OCI-LY1 (cell line): Measurements from ENCODE around the gene CFL1.
"Not testable (repeated sequence)": the region's sequence is repeated elsewhere in the genome, so short reads cannot be mapped to it uniquely, and the experiment has no call there.

Source experiments
- H2AFZ ChIP-seq: fragments of 200-600 bp; sonication (generic), shearing (Covaris generic); 2 replicates; pipeline ENCODE4 v1.6.0; 2014; ENCODE audit warnings: antibody characterized with exemption, mild to moderate bottlenecking, low read length
- H3F3A ChIP-seq: fragments of 200-600 bp; sonication (generic), shearing (Covaris generic); 2 replicates; pipeline ENCODE4 v1.6.0; 2014; ENCODE audit warnings: mild to moderate bottlenecking, antibody characterized with exemption, low read length, moderate library complexity; ENCODE audit not compliant: insufficient read depth
- H3K27ac ChIP-seq: fragments of 200-600 bp; sonication (generic); 2 replicates; pipeline ENCODE4 v1.5.1; 2014; ENCODE audit warnings: low read length, mixed run types, mild to moderate bottlenecking, low read depth; ENCODE audit not compliant: poor library complexity, severe bottlenecking
- H3K27me3 ChIP-seq: fragments of 200-600 bp; sonication (generic); 2 replicates; pipeline ENCODE4 v1.6.0; 2014; ENCODE audit warnings: antibody characterized with exemption, mild to moderate bottlenecking, low read length, moderate library complexity; ENCODE audit not compliant: insufficient read depth
- H3K36me3 ChIP-seq: fragments of 200-600 bp; sonication (generic); 2 replicates; pipeline ENCODE4 v1.6.1; 2014; ENCODE audit warnings: mild to moderate bottlenecking, antibody characterized with exemption, low read length, moderate library complexity, mixed read lengths; ENCODE audit not compliant: insufficient read depth
- H3K4me1 ChIP-seq: fragments of 200-600 bp; sonication (generic); 2 replicates; pipeline ENCODE4 v1.5.1; 2014; ENCODE audit warnings: mild to moderate bottlenecking, low read length, moderate library complexity; ENCODE audit not compliant: insufficient read depth, severe bottlenecking
- H3K4me2 ChIP-seq: fragments of 200-600 bp; sonication (generic), shearing (Covaris generic); 2 replicates; pipeline ENCODE4 v1.6.1; 2014; ENCODE audit warnings: low read length
- H3K4me3 ChIP-seq: fragments of 200-600 bp; sonication (generic); 2 replicates; pipeline ENCODE4 v1.5.1; 2014; ENCODE audit warnings: low read length, low read depth, mild to moderate bottlenecking, mixed read lengths; ENCODE audit not compliant: poor library complexity, severe bottlenecking
- H3K79me2 ChIP-seq: fragments of 200-600 bp; shearing (Covaris generic); 2 replicates; pipeline ENCODE4 v1.6.1; 2016; ENCODE audit warnings: mixed run types, low read length, mixed read lengths; ENCODE audit not compliant: insufficient read depth
- H3K9ac ChIP-seq: fragments of 200-600 bp; sonication (generic), shearing (Covaris generic); 2 replicates; pipeline ENCODE4 v1.6.1; 2014; ENCODE audit warnings: mild to moderate bottlenecking, low read length, mixed read lengths
- H3K9me2 ChIP-seq: fragments of 200-600 bp; sonication (generic), shearing (Covaris generic); 2 replicates; pipeline ENCODE4 v1.6.1; 2014; ENCODE audit warnings: low read depth, mild to moderate bottlenecking, low read length, mixed read lengths
- H3K9me3 ChIP-seq: fragments of 200-600 bp; shearing (Covaris generic); 2 replicates; pipeline ENCODE4 v1.6.1; 2014; ENCODE audit warnings: low read length, mixed read lengths
- H4K20me1 ChIP-seq: fragments of 200-600 bp; sonication (generic), shearing (Covaris generic); 2 replicates; pipeline ENCODE4 v1.6.0; 2016; ENCODE audit warnings: mild to moderate bottlenecking, low read length; ENCODE audit not compliant: insufficient read depth
- EZH2 ChIP-seq: fragments of 200-600 bp; sonication (generic), shearing (Covaris generic); IDR thresholded peaks from 2 replicates; pipeline ENCODE4 v1.8.0; 2017; ENCODE audit warnings: borderline replicate concordance, mixed run types, mild to moderate bottlenecking, antibody characterized with exemption, low read length, moderate library complexity, mixed read lengths
- TF ChIP-seq, protein P1 (sequence below): fragments of 200-600 bp; sonication (generic), shearing (Covaris generic); IDR thresholded peaks from 2 replicates; pipeline ENCODE4 v1.5.1; 2017; ENCODE audit warnings: mild to moderate bottlenecking, antibody characterized with exemption, low read length, moderate library complexity, mixed read lengths

CFL1 gene

DNA sequence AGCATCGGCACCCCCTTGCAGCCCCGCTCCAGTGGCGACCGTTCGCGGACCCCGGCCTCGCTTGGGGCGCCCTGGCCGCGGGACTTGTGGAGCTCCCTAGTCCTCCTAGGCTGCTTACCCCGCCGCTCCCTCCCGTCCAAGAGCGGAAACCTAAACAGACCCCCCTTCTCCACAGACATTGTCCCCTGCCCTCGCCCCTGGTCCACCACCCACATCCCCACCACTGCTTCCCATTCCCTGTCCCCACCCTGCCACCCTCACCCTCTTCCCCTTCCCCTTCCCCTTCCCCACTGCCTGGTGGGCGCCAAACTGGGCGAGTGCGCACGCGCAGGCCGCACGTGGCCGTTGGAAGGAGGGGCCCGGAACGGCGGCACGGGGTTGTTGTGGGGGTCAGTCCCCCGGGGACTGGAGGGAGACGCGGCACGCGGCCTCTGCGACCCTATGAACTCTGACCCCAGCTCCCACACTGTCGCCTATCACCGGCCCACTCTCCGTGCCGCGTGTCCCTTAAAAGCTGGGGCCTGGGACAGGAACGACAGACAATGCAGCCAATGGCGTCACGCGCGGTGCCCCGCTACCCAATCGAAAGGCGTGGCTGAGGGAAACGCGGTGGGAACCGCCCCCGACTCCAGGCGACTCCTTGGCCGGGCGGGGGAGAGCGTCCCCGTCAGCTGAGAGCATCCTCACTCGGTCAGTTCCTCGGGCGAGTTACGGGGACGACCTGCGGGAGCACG is 24.5 kb downstream of the CFL1 start, which contains the start of gene SNX32:
Gene SNX32, plus strand, starts transcription at position 667 of the 734 bp plus-strand sequence. CDS start 103 bp downstream, outside the sequence.
- H3K79me2 ChIP-seq, result no peaks in the 10 kb centered on the region
- H3K9ac ChIP-seq, result no peak within 1 kb of the TSS
- H3K27ac ChIP-seq, result no peak within 1 kb of the TSS
- H3K36me3 ChIP-seq, result no peaks in the 10 kb centered on the region
- H2AFZ ChIP-seq, result no peak within 1 kb of the TSS
- H3K4me3 ChIP-seq, result no peak within 1 kb of the TSS
- no peaks in the 10 kb centered on the region for H3K4me1 ChIP-seq
- H3K4me2 ChIP-seq, result no peak within 1 kb of the TSS
- no peaks in the 10 kb centered on the region for H3K9me2 ChIP-seq
- H3K27me3 ChIP-seq, result no peaks in the 10 kb centered on the region
- no peaks in the 10 kb centered on the region for H4K20me1 ChIP-seq
- TF ChIP-seq, protein P1, sequence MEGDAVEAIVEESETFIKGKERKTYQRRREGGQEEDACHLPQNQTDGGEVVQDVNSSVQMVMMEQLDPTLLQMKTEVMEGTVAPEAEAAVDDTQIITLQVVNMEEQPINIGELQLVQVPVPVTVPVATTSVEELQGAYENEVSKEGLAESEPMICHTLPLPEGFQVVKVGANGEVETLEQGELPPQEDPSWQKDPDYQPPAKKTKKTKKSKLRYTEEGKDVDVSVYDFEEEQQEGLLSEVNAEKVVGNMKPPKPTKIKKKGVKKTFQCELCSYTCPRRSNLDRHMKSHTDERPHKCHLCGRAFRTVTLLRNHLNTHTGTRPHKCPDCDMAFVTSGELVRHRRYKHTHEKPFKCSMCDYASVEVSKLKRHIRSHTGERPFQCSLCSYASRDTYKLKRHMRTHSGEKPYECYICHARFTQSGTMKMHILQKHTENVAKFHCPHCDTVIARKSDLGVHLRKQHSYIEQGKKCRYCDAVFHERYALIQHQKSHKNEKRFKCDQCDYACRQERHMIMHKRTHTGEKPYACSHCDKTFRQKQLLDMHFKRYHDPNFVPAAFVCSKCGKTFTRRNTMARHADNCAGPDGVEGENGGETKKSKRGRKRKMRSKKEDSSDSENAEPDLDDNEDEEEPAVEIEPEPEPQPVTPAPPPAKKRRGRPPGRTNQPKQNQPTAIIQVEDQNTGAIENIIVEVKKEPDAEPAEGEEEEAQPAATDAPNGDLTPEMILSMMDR, result no peak
- H3K9me3 ChIP-seq, result peaks cover 3% of the 10 kb centered on the region; the same call in 1 of the 2 replicates
- H3F3A ChIP-seq, result no peaks in the 10 kb centered on the region

DNA sequence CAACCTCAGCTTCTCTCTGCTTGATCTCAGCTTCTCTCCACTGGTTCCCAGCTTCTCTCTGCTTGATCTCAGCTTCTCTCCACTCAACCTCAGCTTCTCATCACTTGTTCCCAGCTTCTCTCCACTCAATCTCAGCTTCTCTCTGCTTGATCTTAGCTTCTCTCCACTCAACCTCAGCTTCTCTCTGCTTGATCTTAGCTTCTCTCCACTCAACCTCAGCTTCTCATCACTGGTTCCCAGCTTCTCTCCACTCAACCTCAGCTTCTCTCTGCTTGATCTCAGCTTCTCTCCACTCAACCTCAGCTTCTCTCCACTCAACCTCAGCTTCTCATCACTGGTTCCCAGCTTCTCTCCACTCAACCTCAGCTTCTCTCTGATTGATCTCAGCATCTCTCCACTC is 25.7 kb downstream of the CFL1 start:
- H3K4me1 ChIP-seq, H3K9me3 ChIP-seq, H3K4me3 ChIP-seq, H3K9me2 ChIP-seq, H3K79me2 ChIP-seq, H3K4me2 ChIP-seq, H4K20me1 ChIP-seq, H3K27ac ChIP-seq, H3K36me3 ChIP-seq, H3F3A ChIP-seq, H3K27me3 ChIP-seq, H3K9ac ChIP-seq, H2AFZ ChIP-seq: not testable (repeated sequence)

DNA sequence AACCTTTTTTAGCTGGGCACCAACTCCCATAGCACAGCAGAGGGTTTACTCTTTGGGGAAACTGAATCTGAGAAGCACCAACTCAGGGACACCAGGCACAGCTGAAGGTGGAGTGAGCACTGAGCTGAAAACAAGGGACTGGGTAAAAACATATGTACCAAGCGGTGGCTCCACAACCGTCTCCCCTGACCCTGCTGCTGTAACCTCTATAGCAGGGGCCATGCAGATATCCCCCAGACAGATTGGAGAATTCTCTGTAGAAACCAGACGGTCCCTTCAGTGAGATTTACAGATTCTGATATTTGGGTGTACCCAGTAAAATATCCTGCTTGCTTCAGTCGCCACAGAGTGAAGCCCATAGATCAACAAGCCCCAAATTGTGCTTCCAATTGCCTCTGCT is 28.5 kb downstream of the CFL1 start:
- H3K27me3 ChIP-seq, result no peaks in the 10 kb centered on the region
- H3K27ac ChIP-seq, result no peak overlapping the region
- no peak for TF ChIP-seq EZH2
- TF ChIP-seq, protein P1, result no peak
- no peaks in the 10 kb centered on the region for H4K20me1 ChIP-seq
- H3K36me3 ChIP-seq, result no peaks in the 10 kb centered on the region
- no peaks in the 10 kb centered on the region for H3K9me3 ChIP-seq
- H3K9ac ChIP-seq, result no peak overlapping the region
- H2AFZ ChIP-seq, result no peak overlapping the region
- no peaks in the 10 kb centered on the region for H3K4me1 ChIP-seq
- no peak overlapping the region for H3K4me3 ChIP-seq
- no peaks in the 10 kb centered on the region for H3F3A ChIP-seq
- no peak overlapping the region for H3K4me2 ChIP-seq
- no peaks in the 10 kb centered on the region for H3K79me2 ChIP-seq
- no peaks in the 10 kb centered on the region for H3K9me2 ChIP-seq
